HepG2 (cell line): ENCODE results near the gene LINGO3. TPM values are rescaled to one million over a fixed set of nuclear protein-coding genes. Genes with fewer than 3 reads are reported as not detected.

ENCODE experiments used
- ATAC-seq: fragments of 200-7000 bp; cut with Tn5 transposase; 3 replicates; pipeline ENCODE4 v1.9.1; 2020; ENCODE audit warnings: mild to moderate bottlenecking, moderate library complexity
- BruUV-seq: library from RNA; stranded (reverse); fragments of 400-500 nt; replicated peaks from 2 replicates; lab custom pipeline; 2021; lab: Mats Ljungman, UMichigan
- CTCF ChIA-PET: fragments of 300-600 bp; formaldehyde crosslinking; extraction: SDS; loops from one replicate; lab custom pipeline; 2021; ENCODE audit warnings: low total read pairs, inconsistent platforms, low intra/inter-chr PET ratio; lab: Yijun Ruan, JAX
- POLR2A ChIA-PET: fragments of 350-600 bp; sonication (Branson Sonifier 250); formaldehyde crosslinking; loops from one replicate; lab custom pipeline; 2020; ENCODE audit warnings: antibody characterized with exemption, inconsistent platforms; lab: Yijun Ruan, JAX
- DNase-seq: peaks from one replicate; pipeline ENCODE4 v3.0.0-alpha.2; 2015; ENCODE audit warnings: low spot score
- FAIRE-seq: peaks from 3 replicates; lab custom pipeline; 2011; peaks lifted over from hg19 to GRCh38; lab: Jason Lieb, UNC
- H2AFZ ChIP-seq: one replicate; pipeline ENCODE4 v1.6.1; 2011; ENCODE audit warnings: low read length, inconsistent platforms
- H3K27ac ChIP-seq: fragments of 300-600 bp; 3 replicates; pipeline ENCODE4 v1.8.0; 2011; ENCODE audit warnings: mixed run types, mild to moderate bottlenecking, mixed read lengths, low read length, inconsistent platforms; ENCODE audit not compliant: insufficient read depth; ENCODE audit errors: extremely low read length
- H3K27me3 ChIP-seq, 2 experiments: fragments of 200-600 bp in 1 of 2; 2 replicates in 1 of 2; 3 replicates in 1 of 2; pipeline versions ENCODE4 v1.6.0 to v1.8.0; 2011; ENCODE audit warnings: low read length in 2 of 2, mild to moderate bottlenecking in 2 of 2, moderate library complexity in 2 of 2, inconsistent platforms in 1 of 2; ENCODE audit not compliant: insufficient read depth in 2 of 2, control insufficient read depth in 1 of 2
- H3K36me3 ChIP-seq, 2 experiments: fragments of 200-600 bp in 1 of 2; replicated peaks in 1 of 2; 2 replicates in 1 of 2; 3 replicates in 1 of 2; pipeline versions ENCODE4 v1.5.1 to v1.8.0; 2011; ENCODE audit warnings: low read length in 2 of 2, inconsistent platforms in 1 of 2; ENCODE audit not compliant: insufficient read depth in 2 of 2, control insufficient read depth in 1 of 2
- H3K4me1 ChIP-seq: 2 replicates; pipeline ENCODE4 v1.5.1; 2012; ENCODE audit warnings: low read length, inconsistent platforms; ENCODE audit not compliant: insufficient read depth
- H3K4me2 ChIP-seq: 2 replicates; pipeline ENCODE4 v1.6.0; 2011; ENCODE audit warnings: low read depth, low read length, inconsistent platforms
- H3K4me3 ChIP-seq, 3 experiments: fragments of 200-600 bp in 1 of 3; sonication (generic), shearing (Covaris generic) in 1 of 3; replicated peaks in 1 of 3; 2 replicates each; pipeline ENCODE4 v1.5.1; 2011 to 2016; ENCODE audit warnings: low read length in 3 of 3, inconsistent platforms in 2 of 3, low read depth in 2 of 3, mild to moderate bottlenecking in 2 of 3, control low read depth in 1 of 3, mixed read lengths in 1 of 3; ENCODE audit not compliant: insufficient read depth in 1 of 3
- H3K79me2 ChIP-seq: one replicate; pipeline ENCODE4 v1.6.1; 2011; ENCODE audit warnings: low read length, inconsistent platforms; ENCODE audit not compliant: insufficient read depth
- H3K9ac ChIP-seq: 2 replicates; pipeline ENCODE4 v1.6.0; 2011; ENCODE audit warnings: mild to moderate bottlenecking, low read depth, low read length, inconsistent platforms; ENCODE audit not compliant: insufficient read depth
- H3K9me3 ChIP-seq: 2 replicates; pipeline ENCODE4 v1.5.1; 2012; ENCODE audit warnings: mild to moderate bottlenecking, low read length
- H4K20me1 ChIP-seq: 2 replicates; pipeline ENCODE4 v1.6.0; 2011; ENCODE audit warnings: inconsistent platforms, mild to moderate bottlenecking, low read length, moderate library complexity; ENCODE audit not compliant: insufficient read depth
- ARID4A ChIP-seq: sonication (generic); formaldehyde crosslinking; IDR thresholded peaks from 2 replicates; pipeline ENCODE4 v1.5.0; 2020; ENCODE audit warnings: mild to moderate bottlenecking, missing genetic modification reagents, borderline replicate concordance
- GTF3A ChIP-seq: sonication (generic); formaldehyde crosslinking; conservative IDR thresholded peaks from 2 replicates; pipeline ENCODE4 v1.4.0; 2020; ENCODE audit warnings: mild to moderate bottlenecking, missing genetic modification reagents
- HNF4A ChIP-seq: sonication (generic); formaldehyde crosslinking; IDR thresholded peaks from 2 replicates; pipeline ENCODE4 v1.4.0; 2020; ENCODE audit warnings: missing genetic modification reagents
- IKZF4 ChIP-seq: sonication (generic); formaldehyde crosslinking; IDR thresholded peaks from 2 replicates; pipeline ENCODE4 v1.5.1; 2020; ENCODE audit warnings: borderline replicate concordance, mild to moderate bottlenecking, low read depth, missing genetic modification reagents; ENCODE audit errors: not compliant biosample characterization
- MTF2 ChIP-seq: sonication (generic); formaldehyde crosslinking; IDR thresholded peaks from 2 replicates; pipeline ENCODE4 v1.5.0; 2020; ENCODE audit warnings: missing genetic modification reagents, borderline replicate concordance
- NFATC3 ChIP-seq: sonication (generic); formaldehyde crosslinking; IDR thresholded peaks from 2 replicates; pipeline ENCODE4 v1.5.1; 2020; ENCODE audit warnings: mild to moderate bottlenecking, missing genetic modification reagents
- NR2F2 ChIP-seq: IDR thresholded peaks from 2 replicates; pipeline ENCODE4 v1.6.1; 2012; ENCODE audit warnings: low read depth, inconsistent platforms, borderline replicate concordance
- SAP130 ChIP-seq: IDR thresholded peaks from 2 replicates; pipeline ENCODE4 v1.6.1; 2016; ENCODE audit warnings: low read depth
- SYNCRIP ChIP-seq: fragments of 200-400 bp; formaldehyde crosslinking; IDR thresholded peaks from 2 replicates; pipeline ENCODE4 v1.6.1; 2018; ENCODE audit warnings: mild to moderate bottlenecking, low read depth, low read length; ENCODE audit not compliant: insufficient read depth
- USF2 ChIP-seq, 2 experiments: sonication (generic) in 1 of 2; formaldehyde crosslinking in 1 of 2; IDR thresholded peaks; 2 replicates each; pipeline versions ENCODE4 v1.5.1 to v1.6.1; 2011 to 2020; ENCODE audit warnings: borderline replicate concordance in 1 of 2, low read depth in 1 of 2, low read length in 1 of 2, mild to moderate bottlenecking in 1 of 2, missing genetic modification reagents in 1 of 2, moderate library complexity in 1 of 2
- XBP1 ChIP-seq: sonication (generic); formaldehyde crosslinking; IDR thresholded peaks from 2 replicates; pipeline ENCODE4 v1.5.0; 2020; ENCODE audit warnings: missing genetic modification reagents
- YEATS4 ChIP-seq: sonication (generic); formaldehyde crosslinking; IDR thresholded peaks from 2 replicates; pipeline ENCODE4 v1.4.0; 2020; ENCODE audit warnings: missing genetic modification reagents, borderline replicate concordance
- ZNF446 ChIP-seq: sonication (generic); formaldehyde crosslinking; IDR thresholded peaks from 2 replicates; pipeline ENCODE4 v1.5.0; 2020; ENCODE audit warnings: mild to moderate bottlenecking, missing genetic modification reagents
- ZNF768 ChIP-seq: sonication (generic); formaldehyde crosslinking; IDR thresholded peaks from 2 replicates; pipeline ENCODE4 v1.4.0; 2020; ENCODE audit warnings: missing genetic modification reagents
- ZNF781 ChIP-seq: sonication (generic); formaldehyde crosslinking; IDR thresholded peaks from 2 replicates; pipeline ENCODE4 v1.5.1; 2020; ENCODE audit warnings: borderline replicate concordance, mild to moderate bottlenecking, missing genetic modification reagents; ENCODE audit errors: not compliant biosample characterization
- WGBS: methylation state at CpG from one replicate; pipeline ENCODE4 v1.1.6; 2017; ENCODE audit warnings: low lambda C conversion rate; 5-methylcytosine and 5-hydroxymethylcytosine counted together
- in situ Hi-C: cut with HindIII; loops from 2 replicates; pipeline ENCODE4 v1.10.0; 2017; ENCODE audit warnings: low pct_unique_long_range_greater_than_20kb; ENCODE audit not compliant: extremely low pct_ligation_motif_present
- intact Hi-C: fragments of 100-400 bp; cut with micrococcal nuclease; formaldehyde crosslinking; loops from one replicate; pipeline ENCODE4 v1.10.0; 2022; ENCODE audit not compliant: unreplicated experiment
- polyA plus RNA-seq, 8 experiments: library from polyadenylated mRNA; depleted of rRNA in 3 of 8; stranded (reverse) in 7 of 8; unstranded in 1 of 8; fragments of >200 nt; fragmentation: Illumina TruSeq in 4 of 8; extraction: Trizol in 4 of 8; gene quantifications; 2 replicates each; pipeline versions ENCODE4 v1.2.1 to v1.2.3, GENCODE V29; 2011 to 2016; ENCODE audit warnings: low read depth in 4 of 8, missing spikeins in 1 of 8, mixed read lengths in 1 of 8; ENCODE audit not compliant: insufficient read depth in 1 of 8
- total RNA-seq, 5 experiments: library from RNA; depleted of rRNA; stranded (reverse); fragments of >200 nt; fragmentation: Illumina TruSeq; extraction: Trizol; gene quantifications; 2 replicates each; pipeline ENCODE4 v1.2.3, GENCODE V29; 2016; ENCODE audit warnings: low read depth in 1 of 5

The LINGO3 gene
- total and polyA plus RNA-seq, 2 of the 13 experiments (the other 11 are each of a cell fraction or from before 2014, with no cell fraction given), result not detected

- H3K4me1 ChIP-seq, result peaks cover 46% of the 10 kb centered on the region
- no peak for DNase-seq
- intact Hi-C loops, result no loop called here
- ChIA-PET CTCF (no interaction called here), POLR2A (no interaction called here)
- peaks cover 35 to 97% of the 10 kb centered on the region in 2 experiments for H3K27me3 ChIP-seq
- no peaks in the 10 kb centered on the region for H3K36me3 ChIP-seq
- peak; percentile 62 for ATAC-seq
- H3K4me3 ChIP-seq, result peak overlapping the region in 1 of 3 experiments; percentile 52; a peak in 3 of 6 replicates
- no peak overlapping the region for H2AFZ ChIP-seq
- no peak overlapping the region for H3K9ac ChIP-seq
- BruUV-seq, result no TSS peak
- H3K79me2 ChIP-seq, result no peaks in the 10 kb centered on the region
- H3K27ac ChIP-seq, result no peak overlapping the region
- H3K9me3 ChIP-seq, result no peaks in the 10 kb centered on the region
- no peak for FAIRE-seq
- no peaks in the 10 kb centered on the region; the same call in 1 of the 2 replicates for H4K20me1 ChIP-seq
- in situ Hi-C loops, result no loop called here
- H3K4me2 ChIP-seq, result peak overlapping the region; percentile 66
- no CpG with 5 or more reads among the region's 67 CpGs for WGBS
- no peak for TF ChIP-seq ZNF781 (CRISPR knock-in tag)
- TF ChIP-seq ARID4A (CRISPR knock-in tag), result peak; percentile 61; the same call in 1 of the 2 replicates
- no peak for TF ChIP-seq NFATC3 (CRISPR knock-in tag)
- peak; percentile 56 for TF ChIP-seq IKZF4 (CRISPR knock-in tag)
- TF ChIP-seq HNF4A (CRISPR knock-in tag), result no peak
- no peak for TF ChIP-seq XBP1 (CRISPR knock-in tag)
- no peak for TF ChIP-seq SYNCRIP
- TF ChIP-seq GTF3A (CRISPR knock-in tag), result no peak
- peak; percentile 63; the same call in 1 of the 2 replicates for TF ChIP-seq MTF2 (CRISPR knock-in tag)
- no peak; the same call in 1 of the 2 replicates for TF ChIP-seq ZNF768 (CRISPR knock-in tag)
- peak; percentile 41; the same call in 1 of the 2 replicates for TF ChIP-seq SAP130 (CRISPR knock-in tag)
- no peak for TF ChIP-seq NR2F2
- TF ChIP-seq ZNF446 (CRISPR knock-in tag), result no peak
- TF ChIP-seq YEATS4, result peak; percentile 34; the same call in 1 of the 2 replicates
- TF ChIP-seq USF2 (IDR thresholded peaks at IDR 0.05; ENCODE audit: low read depth, low read length), result no peak
- TF ChIP-seq USF2 (CRISPR knock-in tag; IDR thresholded peaks at IDR 0.05; ENCODE audit: borderline replicate concordance), result no peak
These were observed 16.7 kb downstream of the LINGO3 start for GRCh38 chr19:2291185-2291751.
